HG03342 (cell line): Measurements from ENCODE around the gene ACTN4.
"Not testable (repeated sequence)": the region's sequence is repeated elsewhere in the genome, so short reads cannot be mapped to it uniquely, and the experiment has no call there.

Experiments used
- ATAC-seq: cut with Tn5 transposase; IDR thresholded peaks from one replicate; pipeline ENCODE4 v1.9.1; 2021; ENCODE audit warnings: mild to moderate bottlenecking, moderate library complexity; ENCODE audit not compliant: unreplicated experiment

ACTN4 gene

GRCh38 chr19:38761884-38762389 is 114.5 kb downstream of the ACTN4 start:
- not testable (repeated sequence) for ATAC-seq

DNA sequence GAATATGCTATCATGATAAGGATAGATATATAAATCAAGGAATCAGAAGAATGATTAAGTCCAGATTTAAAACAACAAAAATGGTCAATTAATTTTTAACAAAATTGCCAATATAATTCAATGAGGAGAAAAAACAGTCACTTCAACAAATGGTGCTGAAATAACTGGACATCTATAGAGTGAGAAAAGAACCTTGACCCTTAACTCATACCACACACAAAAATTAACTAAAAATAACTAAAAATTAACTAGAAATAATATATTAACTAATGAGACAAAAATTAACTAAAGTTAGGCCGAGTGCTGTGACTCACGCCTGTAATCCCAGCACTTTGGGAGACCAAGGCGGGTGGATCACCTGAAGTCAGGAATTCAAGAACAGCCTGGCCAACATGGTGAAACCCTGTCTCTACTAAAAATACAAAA is 116.4 kb downstream of the ACTN4 start:
- no peak for ATAC-seq

DNA sequence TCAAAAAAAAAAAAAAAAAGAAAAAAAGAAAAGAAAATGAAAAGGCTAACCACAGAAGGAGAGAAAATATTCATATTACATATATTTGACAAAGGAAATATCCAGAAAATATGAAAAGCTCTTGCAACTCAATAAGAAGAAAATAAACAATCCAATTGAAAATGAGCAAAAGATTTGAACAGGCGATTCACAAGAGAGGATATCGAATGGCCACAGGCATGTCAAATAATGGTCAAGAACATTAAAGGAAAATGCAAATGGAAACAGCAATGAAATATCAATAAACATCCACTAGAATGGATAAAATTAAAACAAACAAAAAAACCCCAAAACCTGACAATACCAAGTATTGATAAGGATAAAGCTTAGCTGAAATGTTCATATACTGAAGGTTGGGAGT is 117.8 kb downstream of the ACTN4 start:
- no peak for ATAC-seq

DNA sequence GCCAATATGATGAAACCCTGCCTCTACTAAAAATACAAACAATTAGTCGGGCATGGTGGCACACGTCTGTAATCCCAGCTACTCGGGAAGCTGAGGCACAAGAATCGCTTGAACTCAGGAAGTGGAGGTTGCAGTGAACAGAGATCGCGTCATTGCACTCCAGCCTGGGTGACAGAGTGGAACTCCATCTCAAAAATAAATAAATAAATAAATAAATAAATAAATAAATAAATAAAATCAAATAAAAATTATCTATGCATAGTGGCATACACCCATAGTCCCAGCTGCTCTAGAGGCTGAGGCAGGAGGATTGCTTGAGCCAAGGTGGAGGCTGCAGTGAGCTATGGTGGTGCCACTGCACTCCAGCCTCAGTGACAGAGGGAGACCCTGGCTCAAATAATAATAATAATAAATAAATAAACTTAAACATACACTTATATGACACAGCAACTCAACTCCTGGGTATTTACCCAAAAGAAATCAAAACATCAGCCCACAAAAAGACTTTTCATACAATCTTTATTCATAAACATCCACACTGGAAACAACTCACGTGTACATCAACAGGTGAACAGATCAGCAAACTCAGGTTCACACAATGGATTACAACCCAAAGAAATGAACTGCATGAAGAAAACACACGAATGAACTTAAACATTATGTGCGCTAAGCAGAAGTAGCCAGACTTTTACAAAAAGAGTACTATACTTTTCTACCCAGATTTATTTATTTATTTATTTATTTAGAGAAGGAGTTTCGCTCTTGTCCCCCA is 119.0 kb downstream of the ACTN4 start:
- ATAC-seq, result no peak

GRCh38 chr19:38769635-38770211 is 122.3 kb downstream of the ACTN4 start:
- peak; percentile 64 for ATAC-seq

DNA sequence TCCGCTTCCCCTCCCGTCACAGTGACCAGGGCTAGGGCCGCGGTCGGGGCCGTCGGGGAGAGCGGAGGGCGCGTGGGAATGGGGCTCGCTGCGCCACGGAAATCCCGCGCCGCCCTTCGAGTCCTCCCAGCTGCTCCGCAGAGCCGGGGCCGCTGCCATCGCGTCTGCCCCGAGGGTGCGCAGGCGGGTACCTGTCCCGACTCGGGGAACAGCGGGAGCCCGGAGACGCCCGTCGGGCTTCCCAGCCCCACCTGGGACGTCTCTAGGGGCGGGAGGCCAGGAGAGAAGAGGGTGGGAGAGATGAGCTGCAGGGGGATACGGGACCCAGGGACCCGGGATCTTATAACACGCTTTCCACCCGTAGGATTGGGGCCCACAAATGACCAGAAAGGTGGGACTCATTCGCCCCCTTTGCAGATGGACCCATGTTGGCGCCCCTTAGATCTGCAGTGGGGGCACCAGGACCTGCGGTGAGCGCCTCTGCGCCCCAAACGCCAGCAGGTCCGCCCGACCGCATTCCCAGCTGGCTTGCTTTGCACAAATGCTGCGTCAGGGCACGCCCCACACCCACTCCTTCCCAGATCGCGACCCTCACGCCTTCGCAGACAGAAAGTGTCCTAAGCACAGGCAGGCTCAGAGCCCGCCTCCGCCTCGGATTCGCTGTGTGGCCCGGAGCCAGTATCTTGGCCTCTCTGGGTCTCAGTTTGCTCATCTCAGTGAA is 122.9 kb downstream of the ACTN4 start:
- ATAC-seq, result peak; percentile 13

- ATAC-seq, result peak; percentile 44
These were observed 123.5 kb downstream of the ACTN4 start for GRCh38 chr19:38770949-38771275.

- not testable (repeated sequence) for ATAC-seq
These were observed 124.1 kb downstream of the ACTN4 start for GRCh38 chr19:38771569-38771968.

- ATAC-seq, result no peak
These were observed 126.2 kb downstream of the ACTN4 start, which contains the start of gene LGALS7 for GRCh38 chr19:38773469-38774177. TSS of gene LGALS7 (minus strand) at chr19:38773517. CDS start at chr19:38773492, 25 bp downstream.

GRCh38 chr19:38774181-38774950 is 126.9 kb downstream of the ACTN4 start:
- ATAC-seq, result no peak

GRCh38 chr19:38778733-38779132 is 131.3 kb downstream of the ACTN4 start:
- no peak for ATAC-seq

DNA sequence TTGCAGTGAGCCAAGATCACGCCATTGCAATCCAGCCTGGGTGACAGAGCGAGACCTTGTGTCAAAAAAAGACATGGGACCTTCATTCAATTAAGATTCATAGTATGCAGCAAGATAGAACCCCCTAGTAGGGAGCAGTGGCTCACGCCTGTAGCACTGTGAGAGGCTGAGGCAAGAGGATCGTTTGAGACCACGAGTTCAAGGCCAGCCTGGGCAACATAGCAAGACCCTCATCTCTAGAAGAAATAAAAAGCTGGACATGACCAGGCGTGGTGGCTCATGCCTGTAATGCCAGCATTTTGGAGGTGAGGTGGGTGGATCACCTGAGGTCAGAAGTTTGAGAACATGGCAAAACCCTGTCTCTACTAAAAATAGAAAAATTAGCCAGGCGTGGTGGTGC is 133.0 kb downstream of the ACTN4 start:
- no peak for ATAC-seq

- no peak for ATAC-seq
These were observed 133.6 kb downstream of the ACTN4 start for GRCh38 chr19:38781058-38781457.
